GM19193 (cell line): ENCODE measurements around the gene MTMR2.

Experiments
- POLR2A ChIP-seq: IDR thresholded peaks from 4 replicates; pipeline ENCODE4 v1.6.1; 2011; ENCODE audit not compliant: insufficient read depth, insufficient read length; ENCODE audit errors: extremely low read depth

MTMR2 gene

DNA sequence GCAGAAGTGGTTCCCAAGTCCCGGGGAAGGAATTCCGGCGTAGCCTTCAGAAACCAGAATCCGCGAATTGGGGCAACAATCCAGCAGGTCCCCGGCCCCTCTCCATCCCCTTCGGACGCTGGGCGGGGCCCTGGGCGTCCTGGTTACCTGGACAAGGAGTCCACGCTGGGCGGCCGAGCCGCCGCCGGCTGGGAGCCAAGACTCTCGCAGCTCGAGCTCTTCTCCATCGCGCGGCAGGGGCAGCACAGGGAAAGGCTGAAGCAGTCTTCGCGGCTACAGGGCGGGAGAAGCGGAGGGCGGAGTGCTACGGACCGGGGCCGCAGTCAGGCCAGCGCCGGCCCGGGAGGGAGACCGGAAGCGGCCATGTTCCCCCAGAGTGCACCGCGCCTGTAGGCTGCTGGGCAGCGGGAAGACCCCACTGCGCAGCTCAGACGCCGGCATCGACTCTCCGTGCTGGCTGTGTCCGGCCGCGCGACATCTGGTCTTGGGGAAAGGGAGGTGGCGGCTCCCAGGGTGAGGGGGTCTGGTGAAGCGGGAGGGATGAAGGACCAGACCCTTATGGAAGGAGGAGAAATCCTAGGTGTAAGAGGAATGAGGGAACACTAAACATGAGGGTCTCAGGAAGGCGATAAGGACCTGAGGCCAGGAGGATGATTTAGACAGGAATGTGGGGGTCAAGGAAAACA is at the start of gene MTMR2:
Gene MTMR2 (minus strand): TSS at position 380 of the 686 bp plus-strand sequence. CDS start 153 bp downstream, at position 227.
- peak; percentile 98 for TF ChIP-seq POLR2A

DNA sequence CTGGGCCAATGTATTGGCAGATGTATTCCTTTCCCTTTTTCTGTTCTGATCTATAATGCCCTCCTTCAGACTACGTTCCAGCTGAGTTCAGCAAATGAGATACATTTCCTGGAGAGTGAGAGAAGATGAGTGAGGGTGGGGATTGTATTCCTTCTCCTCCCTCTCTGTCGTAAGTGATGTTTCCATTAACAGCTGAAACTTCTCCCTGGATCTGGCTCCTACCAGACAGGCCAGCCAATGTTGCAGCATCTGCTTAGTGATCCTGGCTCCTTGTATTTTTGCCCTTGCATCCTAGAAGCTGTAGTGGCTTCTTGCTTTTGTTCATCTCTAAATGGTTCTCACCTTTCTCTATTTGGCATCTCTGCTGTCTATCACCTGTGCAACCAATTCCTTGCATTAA is 48.2 kb upstream of the MTMR2 start:
- TF ChIP-seq POLR2A, result no peak

DNA sequence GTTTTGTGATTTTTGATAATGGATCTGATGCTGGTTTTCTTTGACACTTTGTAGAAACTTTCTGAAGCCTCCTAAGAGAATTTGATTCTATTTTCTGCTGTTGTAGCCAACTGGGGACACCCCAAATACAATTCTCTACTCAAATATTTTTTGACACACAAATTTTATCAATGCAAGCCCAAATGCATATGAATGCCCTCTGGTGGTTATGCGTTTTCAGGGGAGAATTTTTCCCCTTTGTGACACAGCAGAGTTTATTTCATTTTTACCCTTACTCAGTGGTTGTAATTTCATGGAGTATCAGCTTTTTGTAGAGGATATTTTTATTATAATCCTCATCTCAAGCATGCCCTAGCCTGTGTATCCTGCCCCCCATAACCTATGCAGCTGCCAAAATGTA is 44.7 kb upstream of the MTMR2 start:
- TF ChIP-seq POLR2A, result no peak

DNA sequence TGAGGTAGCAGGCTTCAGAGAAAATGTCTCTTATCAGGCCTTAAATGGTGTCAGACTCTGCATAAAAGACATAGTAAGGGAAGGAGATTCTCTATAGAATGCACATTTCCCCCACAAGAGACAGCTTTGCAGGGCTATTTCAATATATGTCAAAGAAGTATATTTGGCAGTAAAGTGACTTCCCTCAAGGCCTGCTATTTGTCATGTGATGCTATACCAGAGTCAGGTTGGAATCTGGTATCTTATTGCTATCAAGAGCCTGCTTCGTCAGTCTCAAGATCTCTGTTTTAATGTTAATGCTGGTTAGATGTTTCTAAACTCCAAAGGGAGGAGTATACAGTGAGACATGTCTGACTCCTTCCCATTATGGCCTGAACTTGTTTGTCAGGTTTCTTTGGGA is 40.4 kb upstream of the MTMR2 start:
- TF ChIP-seq POLR2A, result no peak

DNA sequence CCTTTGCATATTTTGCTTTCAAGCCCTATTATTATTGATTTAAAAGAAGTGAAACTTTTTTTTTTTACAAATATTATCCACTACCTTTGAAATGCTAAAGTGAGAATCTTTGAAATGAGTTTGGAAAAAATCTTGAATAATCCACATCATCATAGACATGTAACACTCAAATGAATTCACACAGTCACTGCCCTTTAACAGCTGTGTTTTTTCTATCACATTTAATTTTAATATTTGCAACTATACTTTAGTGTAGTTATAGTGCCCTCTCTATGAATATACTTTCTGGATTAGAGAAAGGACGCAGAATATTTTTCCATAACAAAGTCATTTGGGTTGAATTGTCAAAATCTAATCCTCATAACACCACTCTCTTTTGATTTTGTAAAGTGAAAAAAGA is 37.9 kb upstream of the MTMR2 start:
- TF ChIP-seq POLR2A, result no peak

DNA sequence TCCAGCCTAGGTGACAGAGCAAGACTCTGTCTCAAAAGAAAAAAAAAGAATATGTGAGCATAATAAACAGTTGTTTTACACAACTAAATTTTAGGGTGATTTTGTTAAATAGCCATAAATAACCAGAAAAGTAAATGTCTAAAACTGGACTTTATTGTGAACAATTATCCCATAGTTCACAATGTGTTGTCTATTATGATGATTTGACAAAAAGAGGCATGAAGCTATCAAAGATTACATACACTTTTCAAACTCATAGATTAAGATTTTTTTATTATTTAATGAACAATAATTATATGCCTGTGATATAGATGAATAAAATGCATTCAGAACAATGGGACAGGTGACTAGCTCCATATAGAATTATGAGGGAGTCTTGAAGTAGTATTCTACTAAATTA is 27.0 kb upstream of the MTMR2 start:
- no peak for TF ChIP-seq POLR2A

DNA sequence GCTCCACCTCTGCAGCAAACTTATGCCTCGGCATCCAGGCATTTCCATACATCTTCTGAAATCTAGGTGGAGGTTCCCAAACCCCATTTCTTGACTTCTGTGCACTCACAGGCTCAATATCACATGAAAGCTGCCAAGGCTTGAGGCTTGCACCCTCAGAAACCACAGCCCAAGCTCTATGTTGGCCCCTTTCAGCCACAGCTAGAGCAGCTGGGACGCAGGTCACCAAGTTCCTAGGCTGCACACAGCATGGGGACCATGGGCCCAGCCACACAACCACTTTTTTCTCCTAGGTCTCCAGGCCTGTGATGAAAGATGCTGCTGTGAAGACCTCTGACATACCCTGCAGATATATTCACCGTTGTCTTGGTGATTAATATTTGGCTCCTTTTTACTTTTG is 24.7 kb upstream of the MTMR2 start:
- no peak for TF ChIP-seq POLR2A

DNA sequence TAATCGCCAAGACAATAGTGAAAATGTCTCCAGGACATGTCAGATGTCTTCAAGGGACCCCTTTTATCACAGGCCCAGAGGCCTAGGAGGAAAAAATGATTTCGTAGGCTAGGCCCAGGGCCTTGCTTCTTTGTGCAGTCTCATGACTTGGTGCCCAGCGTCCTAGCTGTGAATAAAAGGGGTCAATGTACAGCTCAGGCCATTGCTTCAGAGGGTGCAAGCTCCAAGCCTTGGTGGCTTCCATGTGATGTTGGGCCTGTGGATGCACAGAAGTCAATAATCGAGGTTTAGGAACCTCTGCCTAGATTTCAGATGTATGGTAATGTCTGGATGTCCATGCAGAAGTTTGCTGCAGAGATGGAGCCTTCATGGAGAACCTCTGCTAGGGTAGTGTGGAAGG is 20.7 kb upstream of the MTMR2 start:
- no peak for TF ChIP-seq POLR2A

DNA sequence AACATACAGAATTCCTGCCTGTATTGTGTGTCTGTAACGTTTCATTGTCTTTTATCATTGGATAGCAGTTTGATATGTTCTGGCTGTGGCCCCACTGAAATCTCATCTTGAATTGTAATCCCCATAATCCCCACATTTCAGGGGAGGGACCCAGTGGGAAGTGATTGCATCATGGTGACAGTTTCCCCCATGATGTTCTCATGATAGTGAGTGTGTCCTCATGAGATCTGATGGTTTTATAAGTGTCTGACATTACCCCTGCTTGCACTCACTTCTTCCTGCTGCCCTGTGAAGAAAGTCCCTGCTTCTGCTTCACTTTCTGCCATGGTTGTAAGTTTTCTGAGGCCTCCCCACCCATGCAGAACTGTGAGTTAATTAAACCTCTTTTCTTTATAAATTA is 19.6 kb upstream of the MTMR2 start:
- no peak for TF ChIP-seq POLR2A

DNA sequence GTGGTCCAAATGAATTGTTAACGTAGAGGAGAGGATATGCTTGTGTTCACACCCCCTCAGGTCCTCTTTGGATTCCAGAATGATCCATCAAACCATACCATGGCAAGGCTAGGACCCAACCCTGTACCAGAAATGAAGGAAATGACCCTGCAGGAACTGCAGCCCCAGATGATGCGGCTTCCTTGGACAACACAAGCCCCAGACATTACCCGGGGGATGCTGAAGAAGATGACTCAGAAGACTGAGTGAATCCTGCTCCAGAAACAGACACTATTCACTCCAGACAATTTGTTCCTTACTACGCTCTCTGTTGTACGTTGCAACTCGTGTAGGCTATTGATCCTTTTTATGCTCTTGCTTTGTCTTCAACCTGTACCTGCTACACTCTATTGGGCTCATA is 15.2 kb upstream of the MTMR2 start:
- no peak for TF ChIP-seq POLR2A

DNA sequence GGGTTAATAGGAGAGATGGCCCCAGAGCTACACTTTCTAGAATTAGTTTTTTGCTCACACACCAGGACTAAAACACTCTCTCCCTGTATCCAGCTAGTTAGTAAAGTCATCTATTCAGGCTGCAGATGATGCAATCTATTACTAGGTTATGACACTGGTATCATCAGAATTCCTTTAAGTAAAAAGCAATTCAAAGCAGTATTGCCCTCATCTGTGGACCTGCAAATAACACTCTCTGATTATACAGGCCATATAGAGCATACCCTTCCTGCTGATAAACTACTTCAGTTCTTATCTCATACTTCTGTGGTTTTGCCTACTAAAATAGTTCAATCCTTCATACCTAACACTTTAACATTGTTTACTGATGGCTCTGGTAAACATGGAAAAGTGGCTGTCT is 13.5 kb upstream of the MTMR2 start:
- no peak for TF ChIP-seq POLR2A

DNA sequence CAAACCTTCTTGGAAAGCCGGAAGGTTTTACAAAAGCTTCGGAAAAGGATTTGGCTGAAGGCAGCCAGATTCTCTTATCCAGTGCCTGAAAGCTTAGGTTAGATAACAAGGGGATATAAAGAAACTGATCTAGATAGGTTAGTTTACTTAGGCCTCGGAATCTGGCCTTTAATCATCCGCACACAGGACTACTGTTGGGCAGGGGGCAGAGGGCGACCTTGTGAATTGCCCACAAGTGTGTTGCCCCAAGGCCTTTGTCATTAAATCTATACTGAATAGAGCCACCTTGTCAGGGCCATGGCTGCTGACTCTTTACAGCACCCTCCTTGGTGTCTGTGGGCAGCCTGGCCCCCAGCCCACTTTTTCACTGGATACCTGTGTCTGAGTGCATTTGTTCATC is 9.7 kb upstream of the MTMR2 start:
- no peak for TF ChIP-seq POLR2A

DNA sequence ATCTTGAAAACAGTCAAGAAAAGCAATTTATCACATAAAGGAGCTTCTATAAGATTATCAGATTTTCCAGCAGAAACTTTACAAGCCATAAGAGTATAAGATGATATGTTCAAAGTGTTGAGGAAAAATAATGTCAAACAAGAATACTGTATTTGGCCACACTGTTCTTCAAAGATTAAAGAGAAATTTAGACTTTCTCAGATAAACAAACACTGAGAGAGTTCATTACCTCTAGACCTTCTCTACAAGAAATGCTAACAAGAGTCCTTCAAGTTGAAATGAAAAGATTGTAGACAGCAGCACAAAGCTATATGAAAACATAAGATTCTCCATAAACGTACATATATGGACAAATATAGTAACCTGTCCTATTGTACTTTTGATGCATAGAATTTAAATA is 8.0 kb upstream of the MTMR2 start:
- TF ChIP-seq POLR2A, result no peak

DNA sequence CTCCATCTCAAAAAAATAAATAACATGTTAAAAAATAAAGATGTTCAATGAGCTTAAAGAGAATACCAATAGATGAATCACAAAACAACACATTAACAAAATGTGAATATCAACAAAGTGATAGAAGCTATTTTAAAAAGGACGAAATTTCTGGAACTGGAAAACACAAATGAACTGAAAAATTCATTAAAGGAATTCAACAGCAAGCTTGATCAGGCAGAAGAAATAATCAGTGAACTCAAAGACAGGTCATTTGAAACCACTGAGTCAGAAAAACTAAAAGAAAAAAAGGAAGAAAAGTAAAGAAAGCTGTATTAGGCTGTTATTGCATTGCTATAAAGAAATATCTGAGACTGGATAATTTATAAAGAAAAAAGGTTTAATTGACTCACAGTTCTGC is 7.0 kb upstream of the MTMR2 start:
- no peak for TF ChIP-seq POLR2A

DNA sequence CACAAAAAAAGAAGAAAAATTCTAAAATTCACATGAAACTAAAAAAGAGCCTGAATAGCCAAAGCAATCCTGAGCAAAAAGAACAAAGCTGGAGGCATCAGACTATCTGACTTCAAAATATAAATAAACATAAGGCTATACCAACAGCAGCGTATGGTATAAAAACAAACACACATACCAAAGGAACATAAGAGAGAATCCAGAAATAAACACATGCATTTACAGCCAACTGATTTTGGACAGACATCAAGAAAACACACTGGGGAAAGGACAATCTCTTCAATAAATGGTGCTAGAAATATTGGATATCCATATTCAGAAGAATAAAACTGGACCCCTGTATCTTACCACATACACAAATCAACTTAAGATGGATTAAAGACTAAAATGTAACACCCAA is 2.8 kb upstream of the MTMR2 start:
- TF ChIP-seq POLR2A, result no peak

DNA sequence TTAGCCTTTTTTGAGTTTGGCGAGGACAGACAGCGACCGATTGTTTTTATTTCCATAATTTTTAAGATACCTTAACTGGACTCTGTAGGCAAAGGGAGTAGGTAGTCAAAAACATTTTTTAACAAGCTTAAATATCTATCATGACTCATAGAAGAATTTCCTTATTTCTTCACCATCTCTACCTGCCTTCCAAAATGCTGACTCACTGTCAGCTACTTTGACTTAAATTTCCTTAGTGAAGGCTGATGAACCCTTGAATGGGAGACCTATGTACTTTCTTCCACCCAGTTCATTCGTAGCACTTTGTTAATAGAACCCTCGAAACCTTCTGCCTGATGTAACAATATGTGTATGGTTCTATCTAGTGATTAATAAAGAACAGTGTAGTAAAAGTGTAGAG is 1.1 kb upstream of the MTMR2 start:
- no peak for TF ChIP-seq POLR2A

DNA sequence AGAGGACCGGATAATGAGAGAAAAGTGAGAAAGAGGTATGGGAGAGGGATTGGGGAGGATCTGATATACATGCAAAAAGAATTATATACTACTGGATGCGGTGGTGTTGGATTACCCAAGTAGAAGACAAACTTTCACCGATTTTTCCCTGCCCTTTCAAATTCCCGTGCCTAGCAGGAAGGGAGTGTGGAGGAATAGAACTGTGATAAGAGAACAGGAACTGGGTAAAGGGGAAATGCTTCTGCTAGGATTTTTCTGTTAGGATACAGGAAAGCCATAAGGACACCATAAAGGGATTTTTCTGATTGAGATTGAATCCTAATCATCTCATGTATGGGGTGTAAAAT is 480 bp upstream of the MTMR2 start:
- TF ChIP-seq POLR2A, result no peak
